Renal cortical epithelial cell (primary cell): ENCODE data around the gene TBC1D22B. TPM values are rescaled to one million over a fixed set of nuclear protein-coding genes. Genes with fewer than 3 reads are reported as not detected.

Experiments used
- DNase-seq: peaks from one replicate; pipeline ENCODE4 v3.0.0-alpha.2; 2011; ENCODE audit warnings: low read depth
- total RNA-seq: library from RNA; depleted of rRNA; stranded (reverse); fragments of >200 nt; gene quantifications from 2 replicates; pipeline ENCODE4 v1.2.3, GENCODE V29; 2014

The TBC1D22B gene
- total RNA-seq = 8.2 and 12.5 TPM in 2 replicates

- DNase-seq = peak; percentile 90
Measured at GRCh38 chr6:37257634-37258404, at the start of gene TBC1D22B, which contains the start of gene TMEM217. TSS of gene TBC1D22B (plus strand) at chr6:37257772. CDS start at chr6:37257918, 146 bp downstream. TSS of gene TMEM217 (minus strand) at chr6:37258144. CDS start at chr6:37219030, 39,114 bp downstream.

GRCh38 chr6:37207903-37208456, 49.6 kb upstream of the TBC1D22B start:
- peak; percentile 73 for DNase-seq

GRCh38 chr6:37208793-37209192, 48.8 kb upstream of the TBC1D22B start:
- DNase-seq = no peak

GRCh38 chr6:37209461-37210205, 47.9 kb upstream of the TBC1D22B start:
- DNase-seq = no peak

GRCh38 chr6:37210313-37210968, 47.1 kb upstream of the TBC1D22B start:
- DNase-seq = peak; percentile 74

- no peak for DNase-seq
Measured at GRCh38 chr6:37212268-37212667, 45.3 kb upstream of the TBC1D22B start.

- no peak for DNase-seq
Measured at GRCh38 chr6:37218061-37218460, 39.5 kb upstream of the TBC1D22B start.

- no peak for DNase-seq
Measured at GRCh38 chr6:37218511-37218910, 39.1 kb upstream of the TBC1D22B start.

GRCh38 chr6:37221585-37222124, 35.9 kb upstream of the TBC1D22B start:
- DNase-seq = no peak

- DNase-seq = peak; percentile 88
Measured at GRCh38 chr6:37222125-37222967, 35.2 kb upstream of the TBC1D22B start.

- no peak for DNase-seq
Measured at GRCh38 chr6:37222992-37223391, 34.6 kb upstream of the TBC1D22B start.

- DNase-seq = no peak
Measured at GRCh38 chr6:37225350-37226169, 32.0 kb upstream of the TBC1D22B start.

GRCh38 chr6:37230104-37230503, 27.5 kb upstream of the TBC1D22B start:
- DNase-seq = no peak

GRCh38 chr6:37232430-37233017, 25.0 kb upstream of the TBC1D22B start:
- no peak for DNase-seq

- no peak for DNase-seq
Measured at GRCh38 chr6:37233541-37233940, 24.0 kb upstream of the TBC1D22B start.

GRCh38 chr6:37236921-37237320, 20.7 kb upstream of the TBC1D22B start:
- peak; percentile 52 for DNase-seq

- no peak for DNase-seq
Measured at GRCh38 chr6:37237789-37238188, 19.8 kb upstream of the TBC1D22B start.

- no peak for DNase-seq
Measured at GRCh38 chr6:37238381-37238780, 19.2 kb upstream of the TBC1D22B start.

GRCh38 chr6:37239526-37239925, 18.0 kb upstream of the TBC1D22B start:
- DNase-seq = peak; percentile 67
